ENCODE data around the gene HMGCL. TPM values are rescaled to one million over a fixed set of nuclear protein-coding genes. Genes with fewer than 3 reads are reported as not detected.

Gene HMGCL
- polyA plus RNA-seq, 1 donor (not counting 4 experiments of a cell fraction or from before 2014, with no cell fraction given) = 24.1 TPM

GRCh38 chr1:23809751-23810171 lies 15.5 kb downstream of the HMGCL start:
- Histone ChIP-seq H2AFZ (ENCODE audit: control insufficient read depth, low read length) (no peak overlapping the region), H3K79me2 (ENCODE audit: control insufficient read depth, insufficient read depth, low read length) (no peaks in the 10 kb centered on the region), H3K9me3 (ENCODE audit: control insufficient read depth, low read depth, low read length) (no peaks in the 10 kb centered on the region), H3K4me3 (ENCODE audit: control insufficient read depth in 2 of 3, extremely low read depth in 1 of 3, insufficient read depth in 2 of 3, low read depth in 1 of 3, low read length in 3 of 3) (no peak overlapping the region), H3K9me1 (ENCODE audit: control insufficient read depth, extremely low read depth, insufficient read depth, low read length) (no peaks in the 10 kb centered on the region), H3K4me2 (ENCODE audit: control insufficient read depth, extremely low read depth, insufficient read depth, low read depth, low read length) (no peak overlapping the region), H3K27me3 (ENCODE audit: control insufficient read depth, extremely low read depth, insufficient read depth, low read length) (no peaks in the 10 kb centered on the region), H3K36me3 (ENCODE audit: control insufficient read depth in 2 of 2, extremely low read depth in 1 of 2, insufficient read depth in 2 of 2, low read length in 2 of 2) (peaks cover 0 to 5% of the 10 kb centered on the region in 2 experiments), H4K20me1 (ENCODE audit: control insufficient read depth, extremely low read depth, insufficient read depth, low read length) (no peaks in the 10 kb centered on the region), H3K27ac (ENCODE audit: control insufficient read depth, insufficient read depth, low read length) (no peak overlapping the region), H3K4me1 (ENCODE audit: control insufficient read depth, extremely low read depth, insufficient read depth, low read length) (peaks cover 9% of the 10 kb centered on the region), H3K9ac (ENCODE audit: control insufficient read depth, extremely low read depth, insufficient read depth, low read length) (no peak overlapping the region)
- TF ChIP-seq EZH2 (IDR thresholded peaks at IDR 0.05; ENCODE audit: low read length) (no peak), CTCF (optimal IDR thresholded peaks at IDR 0.05 in 1 of 3, IDR thresholded peaks at IDR 0.05 in 1 of 3, conservative IDR thresholded peaks at IDR 0.05 in 1 of 3; ENCODE audit: extremely low read depth in 1 of 3, insufficient read depth in 2 of 3, low read length in 3 of 3) (peak; percentile 88 to 95 (median 90))
- FAIRE-seq (peak; percentile 82), DNase-seq (ENCODE audit: low read depth, low spot score) (no peak)
- dilution Hi-C loops (cut with MboI; ENCODE audit: extremely low pct_ligation_motif_present, low sequenced_read_pairs) = no loop called here

- dilution Hi-C loops (cut with MboI; ENCODE audit: extremely low pct_ligation_motif_present, low sequenced_read_pairs) = no loop called here
- Histone ChIP-seq H3K9ac (ENCODE audit: control insufficient read depth, extremely low read depth, insufficient read depth, low read length) (no peak overlapping the region), H3K79me2 (ENCODE audit: control insufficient read depth, insufficient read depth, low read length) (no peaks in the 10 kb centered on the region), H3K4me3 (ENCODE audit: control insufficient read depth in 2 of 3, extremely low read depth in 1 of 3, insufficient read depth in 2 of 3, low read depth in 1 of 3, low read length in 3 of 3) (no peak overlapping the region), H3K36me3 (ENCODE audit: control insufficient read depth in 2 of 2, extremely low read depth in 1 of 2, insufficient read depth in 2 of 2, low read length in 2 of 2) (peaks cover 0 to 5% of the 10 kb centered on the region in 2 experiments), H4K20me1 (ENCODE audit: control insufficient read depth, extremely low read depth, insufficient read depth, low read length) (no peaks in the 10 kb centered on the region), H3K27ac (ENCODE audit: control insufficient read depth, insufficient read depth, low read length) (no peak overlapping the region), H2AFZ (ENCODE audit: control insufficient read depth, low read length) (no peak overlapping the region), H3K4me1 (ENCODE audit: control insufficient read depth, extremely low read depth, insufficient read depth, low read length) (peaks cover 9% of the 10 kb centered on the region), H3K9me3 (ENCODE audit: control insufficient read depth, low read depth, low read length) (no peaks in the 10 kb centered on the region), H3K27me3 (ENCODE audit: control insufficient read depth, extremely low read depth, insufficient read depth, low read length) (no peaks in the 10 kb centered on the region), H3K4me2 (ENCODE audit: control insufficient read depth, extremely low read depth, insufficient read depth, low read depth, low read length) (no peak overlapping the region), H3K9me1 (ENCODE audit: control insufficient read depth, extremely low read depth, insufficient read depth, low read length) (no peaks in the 10 kb centered on the region)
- no peak for FAIRE-seq
- no peak for DNase-seq (ENCODE audit: low read depth, low spot score)
- TF ChIP-seq CTCF (optimal IDR thresholded peaks at IDR 0.05 in 1 of 3, IDR thresholded peaks at IDR 0.05 in 1 of 3, conservative IDR thresholded peaks at IDR 0.05 in 1 of 3; ENCODE audit: extremely low read depth in 1 of 3, insufficient read depth in 2 of 3, low read length in 3 of 3) = no peak
- no peak for TF ChIP-seq EZH2 (IDR thresholded peaks at IDR 0.05; ENCODE audit: low read length)
These were observed 17.8 kb downstream of the HMGCL start for GRCh38 chr1:23807453-23807852.

Measured in keratinocyte (primary cell).